ENCODE data around the gene FAM174C. TPM values are rescaled to one million over a fixed set of nuclear protein-coding genes. Genes with fewer than 3 reads are reported as not detected.

Gene FAM174C
- polyA plus RNA-seq, 1 donor (not counting 4 experiments of a cell fraction or from before 2014, with no cell fraction given): 18.5 TPM

- dilution Hi-C loops (cut with MboI; ENCODE audit: extremely low pct_ligation_motif_present, low sequenced_read_pairs): no loop called here
- Histone ChIP-seq H3K36me3 (ENCODE audit: control insufficient read depth in 2 of 2, extremely low read depth in 1 of 2, insufficient read depth in 2 of 2, low read length in 2 of 2) (peaks cover 29 to 36% of the 10 kb centered on the region in 2 experiments), H3K4me3 (ENCODE audit: control insufficient read depth in 2 of 3, extremely low read depth in 1 of 3, insufficient read depth in 2 of 3, low read depth in 1 of 3, low read length in 3 of 3) (peak overlapping the region; percentile 46 to 85 (median 84)), H2AFZ (ENCODE audit: control insufficient read depth, low read length) (no peak overlapping the region), H3K27me3 (ENCODE audit: control insufficient read depth, extremely low read depth, insufficient read depth, low read length) (peaks cover 4% of the 10 kb centered on the region), H3K4me1 (ENCODE audit: control insufficient read depth, extremely low read depth, insufficient read depth, low read length) (peaks cover 61% of the 10 kb centered on the region), H3K9me3 (ENCODE audit: control insufficient read depth, low read depth, low read length) (no peaks in the 10 kb centered on the region), H3K9ac (ENCODE audit: control insufficient read depth, extremely low read depth, insufficient read depth, low read length) (peak overlapping the region; percentile 83), H4K20me1 (ENCODE audit: control insufficient read depth, extremely low read depth, insufficient read depth, low read length) (no peaks in the 10 kb centered on the region), H3K27ac (ENCODE audit: control insufficient read depth, insufficient read depth, low read length) (peak overlapping the region; percentile 89), H3K79me2 (ENCODE audit: control insufficient read depth, insufficient read depth, low read length) (peaks cover 47% of the 10 kb centered on the region), H3K4me2 (ENCODE audit: control insufficient read depth, extremely low read depth, insufficient read depth, low read depth, low read length) (peak overlapping the region; percentile 99), H3K9me1 (ENCODE audit: control insufficient read depth, extremely low read depth, insufficient read depth, low read length) (no peaks in the 10 kb centered on the region)
- DNase-seq (ENCODE audit: low read depth, low spot score) (no peak), FAIRE-seq (no peak)
- no peak for TF ChIP-seq CTCF (optimal IDR thresholded peaks at IDR 0.05 in 1 of 3, IDR thresholded peaks at IDR 0.05 in 1 of 3, conservative IDR thresholded peaks at IDR 0.05 in 1 of 3; ENCODE audit: extremely low read depth in 1 of 3, insufficient read depth in 2 of 3, low read length in 3 of 3)
- no peak for TF ChIP-seq EZH2 (IDR thresholded peaks at IDR 0.05; ENCODE audit: low read length)
Observed at GRCh38 chr19:1270213-1270853, 5.0 kb upstream of the FAM174C start.

GRCh38 chr19:1270854-1271527 lies 4.3 kb upstream of the FAM174C start:
- peak overlapping the region; percentile 99 for H3K4me2 ChIP-seq (ENCODE audit: control insufficient read depth, extremely low read depth, insufficient read depth, low read depth, low read length)
- DNase-seq (ENCODE audit: low read depth, low spot score): no peak
- no peak for TF ChIP-seq EZH2 (IDR thresholded peaks at IDR 0.05; ENCODE audit: low read length)
- no peak for TF ChIP-seq CTCF (optimal IDR thresholded peaks at IDR 0.05 in 1 of 3, IDR thresholded peaks at IDR 0.05 in 1 of 3, conservative IDR thresholded peaks at IDR 0.05 in 1 of 3; ENCODE audit: extremely low read depth in 1 of 3, insufficient read depth in 2 of 3, low read length in 3 of 3)
- FAIRE-seq: no peak
- H3K27ac ChIP-seq (ENCODE audit: control insufficient read depth, insufficient read depth, low read length): peak overlapping the region; percentile 89
- H2AFZ ChIP-seq (ENCODE audit: control insufficient read depth, low read length): no peak overlapping the region
- H3K9ac ChIP-seq (ENCODE audit: control insufficient read depth, extremely low read depth, insufficient read depth, low read length): peak overlapping the region; percentile 83
- H3K27me3 ChIP-seq (ENCODE audit: control insufficient read depth, extremely low read depth, insufficient read depth, low read length): peaks cover 4% of the 10 kb centered on the region
- peaks cover 55% of the 10 kb centered on the region for H3K4me1 ChIP-seq (ENCODE audit: control insufficient read depth, extremely low read depth, insufficient read depth, low read length)
- H3K36me3 ChIP-seq (ENCODE audit: control insufficient read depth in 2 of 2, extremely low read depth in 1 of 2, insufficient read depth in 2 of 2, low read length in 2 of 2): peaks cover 29 to 36% of the 10 kb centered on the region in 2 experiments
- no peaks in the 10 kb centered on the region for H3K9me1 ChIP-seq (ENCODE audit: control insufficient read depth, extremely low read depth, insufficient read depth, low read length)
- H4K20me1 ChIP-seq (ENCODE audit: control insufficient read depth, extremely low read depth, insufficient read depth, low read length): no peaks in the 10 kb centered on the region
- H3K4me3 ChIP-seq (ENCODE audit: control insufficient read depth in 2 of 3, extremely low read depth in 1 of 3, insufficient read depth in 2 of 3, low read depth in 1 of 3, low read length in 3 of 3): peak overlapping the region in 2 of 3 experiments; percentile 84 to 85
- dilution Hi-C loops (cut with MboI; ENCODE audit: extremely low pct_ligation_motif_present, low sequenced_read_pairs): no loop called here
- H3K9me3 ChIP-seq (ENCODE audit: control insufficient read depth, low read depth, low read length): no peaks in the 10 kb centered on the region
- peaks cover 48% of the 10 kb centered on the region for H3K79me2 ChIP-seq (ENCODE audit: control insufficient read depth, insufficient read depth, low read length)

All from keratinocyte (primary cell).